Measurements from ENCODE around the gene ZNF148. TPM values are rescaled to one million over a fixed set of nuclear protein-coding genes. Genes with fewer than 3 reads are reported as not detected.

ZNF148 gene
- total RNA-seq, 1 experiment from 2014 or later = 24.8 TPM

DNA sequence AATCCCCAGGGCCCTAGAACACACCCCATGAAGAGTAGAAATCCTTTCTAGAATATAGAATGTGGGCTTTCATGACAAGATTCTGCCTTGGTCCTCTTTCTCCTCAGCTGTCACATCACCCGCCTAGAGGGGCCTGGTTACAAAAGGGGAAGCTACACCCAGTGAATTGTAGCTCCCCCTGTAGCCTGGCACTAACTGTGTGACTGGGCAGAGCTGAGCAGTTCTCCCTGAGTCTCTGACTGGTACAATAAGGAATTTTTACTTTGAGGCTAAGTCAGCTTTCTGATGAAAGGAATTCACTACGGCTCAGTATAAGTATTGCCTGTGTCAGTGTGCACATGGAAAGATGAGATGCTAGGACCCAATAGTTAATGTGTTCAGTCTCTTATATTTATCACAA is 28.7 kb upstream of the ZNF148 start:
- peaks cover 4% of the 10 kb centered on the region; the same call in 1 of the 2 replicates for H3K4me1 ChIP-seq (ENCODE audit: insufficient read depth, low read length)
- no peak overlapping the region for H2AFZ ChIP-seq (ENCODE audit: low read length)
- no peak overlapping the region for H3K9ac ChIP-seq (ENCODE audit: extremely low read depth, insufficient read length, low read length)
- no peak overlapping the region for H2BK20ac ChIP-seq (ENCODE audit: low read depth, low read length, poor library complexity, severe bottlenecking)
- H3K27me3 ChIP-seq (ENCODE audit: insufficient read depth, low read length) = no peaks in the 10 kb centered on the region
- no peak overlapping the region for H3T11ph ChIP-seq (ENCODE audit: low read length)
- H2BK12ac ChIP-seq (ENCODE audit: insufficient read length, low read depth, low read length) = no peak overlapping the region
- peaks cover 11 to 16% of the 10 kb centered on the region in 2 experiments; a peak in 3 of 4 replicates for H3K4me1 Mint-ChIP-seq
- H3K79me2 ChIP-seq (ENCODE audit: insufficient read depth, low read length) = no peaks in the 10 kb centered on the region
- WGBS (ENCODE audit: extremely low coverage, insufficient read length, low lambda C conversion rate) = no CpG with 5 or more reads among the region's 2 CpGs
- H3K79me1 ChIP-seq (ENCODE audit: insufficient read depth, low read depth, low read length, poor library complexity, severe bottlenecking) = no peaks in the 10 kb centered on the region
- no peak overlapping the region for H4K91ac ChIP-seq (ENCODE audit: insufficient read length, low read depth, low read length)
- no peak overlapping the region for H3K27ac Mint-ChIP-seq
- H3K23ac ChIP-seq (ENCODE audit: insufficient read length, low read depth, low read length) = no peak overlapping the region
- TF ChIP-seq, protein P1, sequence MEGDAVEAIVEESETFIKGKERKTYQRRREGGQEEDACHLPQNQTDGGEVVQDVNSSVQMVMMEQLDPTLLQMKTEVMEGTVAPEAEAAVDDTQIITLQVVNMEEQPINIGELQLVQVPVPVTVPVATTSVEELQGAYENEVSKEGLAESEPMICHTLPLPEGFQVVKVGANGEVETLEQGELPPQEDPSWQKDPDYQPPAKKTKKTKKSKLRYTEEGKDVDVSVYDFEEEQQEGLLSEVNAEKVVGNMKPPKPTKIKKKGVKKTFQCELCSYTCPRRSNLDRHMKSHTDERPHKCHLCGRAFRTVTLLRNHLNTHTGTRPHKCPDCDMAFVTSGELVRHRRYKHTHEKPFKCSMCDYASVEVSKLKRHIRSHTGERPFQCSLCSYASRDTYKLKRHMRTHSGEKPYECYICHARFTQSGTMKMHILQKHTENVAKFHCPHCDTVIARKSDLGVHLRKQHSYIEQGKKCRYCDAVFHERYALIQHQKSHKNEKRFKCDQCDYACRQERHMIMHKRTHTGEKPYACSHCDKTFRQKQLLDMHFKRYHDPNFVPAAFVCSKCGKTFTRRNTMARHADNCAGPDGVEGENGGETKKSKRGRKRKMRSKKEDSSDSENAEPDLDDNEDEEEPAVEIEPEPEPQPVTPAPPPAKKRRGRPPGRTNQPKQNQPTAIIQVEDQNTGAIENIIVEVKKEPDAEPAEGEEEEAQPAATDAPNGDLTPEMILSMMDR (conservative IDR thresholded peaks at IDR 0.05) = peak; percentile 25; the same call in 1 of the 3 replicates
- DNase-seq = no peak
- H2BK120ac ChIP-seq (ENCODE audit: low read depth, low read length, poor library complexity, severe bottlenecking) = no peak overlapping the region
- no peak overlapping the region for H3K14ac ChIP-seq (ENCODE audit: insufficient read depth, low read length)
- no peak overlapping the region for H4K5ac ChIP-seq (ENCODE audit: insufficient read length, low read depth, low read length)
- no peaks in the 10 kb centered on the region for H3K23me2 ChIP-seq (ENCODE audit: insufficient read length, low read depth, low read length, poor library complexity, severe bottlenecking)
- no peak overlapping the region for H2AK5ac ChIP-seq (ENCODE audit: insufficient read length, low read length)
- no peak overlapping the region for H2BK15ac ChIP-seq (ENCODE audit: low read depth, low read length)
- H4K8ac ChIP-seq (replicated peaks; ENCODE audit: insufficient read length, low read depth, low read length) = no peak overlapping the region
- no peak overlapping the region for H3K18ac ChIP-seq (ENCODE audit: insufficient read length, low read depth, low read length)
- no peaks in the 10 kb centered on the region for H3K9me3 ChIP-seq (ENCODE audit: control insufficient read depth, low read depth, low read length)
- H3K56ac ChIP-seq (ENCODE audit: insufficient read length, low read depth, low read length) = no peak overlapping the region
- no peak overlapping the region for H3K27ac ChIP-seq (ENCODE audit: insufficient read length, low read depth, low read length)
- no peaks in the 10 kb centered on the region; a peak in 1 of 7 replicates for H3K36me3 Mint-ChIP-seq (ENCODE audit: insufficient read depth in 1 of 3, low read depth in 3 of 3)
- no peaks in the 10 kb centered on the region for H4K20me1 ChIP-seq (ENCODE audit: control insufficient read depth, insufficient read depth, insufficient read length)
- H3K27me3 Mint-ChIP-seq (ENCODE audit: low read depth) = peaks cover 19% of the 10 kb centered on the region
- no peak overlapping the region for H3K4me2 ChIP-seq (ENCODE audit: insufficient read depth, insufficient read length, low read length)
- no peak overlapping the region for H3K4ac ChIP-seq (ENCODE audit: low read depth, low read length)
- H3K9me3 Mint-ChIP-seq = peaks cover 5 to 8% of the 10 kb centered on the region in 2 experiments; a peak in 4 of 5 replicates
- no peak overlapping the region for H2BK5ac ChIP-seq (ENCODE audit: insufficient read length, low read length)
- H3K4me3 Mint-ChIP-seq = no peak overlapping the region

All from H9 (cell line).